HuH-7 (cell line): ENCODE measurements around the gene NPC1L1.

Source experiments
- DNase-seq: peaks from one replicate; pipeline ENCODE4 v3.0.0; 2011; ENCODE audit warnings: low spot score

NPC1L1 gene, protein sequence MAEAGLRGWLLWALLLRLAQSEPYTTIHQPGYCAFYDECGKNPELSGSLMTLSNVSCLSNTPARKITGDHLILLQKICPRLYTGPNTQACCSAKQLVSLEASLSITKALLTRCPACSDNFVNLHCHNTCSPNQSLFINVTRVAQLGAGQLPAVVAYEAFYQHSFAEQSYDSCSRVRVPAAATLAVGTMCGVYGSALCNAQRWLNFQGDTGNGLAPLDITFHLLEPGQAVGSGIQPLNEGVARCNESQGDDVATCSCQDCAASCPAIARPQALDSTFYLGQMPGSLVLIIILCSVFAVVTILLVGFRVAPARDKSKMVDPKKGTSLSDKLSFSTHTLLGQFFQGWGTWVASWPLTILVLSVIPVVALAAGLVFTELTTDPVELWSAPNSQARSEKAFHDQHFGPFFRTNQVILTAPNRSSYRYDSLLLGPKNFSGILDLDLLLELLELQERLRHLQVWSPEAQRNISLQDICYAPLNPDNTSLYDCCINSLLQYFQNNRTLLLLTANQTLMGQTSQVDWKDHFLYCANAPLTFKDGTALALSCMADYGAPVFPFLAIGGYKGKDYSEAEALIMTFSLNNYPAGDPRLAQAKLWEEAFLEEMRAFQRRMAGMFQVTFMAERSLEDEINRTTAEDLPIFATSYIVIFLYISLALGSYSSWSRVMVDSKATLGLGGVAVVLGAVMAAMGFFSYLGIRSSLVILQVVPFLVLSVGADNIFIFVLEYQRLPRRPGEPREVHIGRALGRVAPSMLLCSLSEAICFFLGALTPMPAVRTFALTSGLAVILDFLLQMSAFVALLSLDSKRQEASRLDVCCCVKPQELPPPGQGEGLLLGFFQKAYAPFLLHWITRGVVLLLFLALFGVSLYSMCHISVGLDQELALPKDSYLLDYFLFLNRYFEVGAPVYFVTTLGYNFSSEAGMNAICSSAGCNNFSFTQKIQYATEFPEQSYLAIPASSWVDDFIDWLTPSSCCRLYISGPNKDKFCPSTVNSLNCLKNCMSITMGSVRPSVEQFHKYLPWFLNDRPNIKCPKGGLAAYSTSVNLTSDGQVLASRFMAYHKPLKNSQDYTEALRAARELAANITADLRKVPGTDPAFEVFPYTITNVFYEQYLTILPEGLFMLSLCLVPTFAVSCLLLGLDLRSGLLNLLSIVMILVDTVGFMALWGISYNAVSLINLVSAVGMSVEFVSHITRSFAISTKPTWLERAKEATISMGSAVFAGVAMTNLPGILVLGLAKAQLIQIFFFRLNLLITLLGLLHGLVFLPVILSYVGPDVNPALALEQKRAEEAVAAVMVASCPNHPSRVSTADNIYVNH (N-terminal part only)

DNA sequence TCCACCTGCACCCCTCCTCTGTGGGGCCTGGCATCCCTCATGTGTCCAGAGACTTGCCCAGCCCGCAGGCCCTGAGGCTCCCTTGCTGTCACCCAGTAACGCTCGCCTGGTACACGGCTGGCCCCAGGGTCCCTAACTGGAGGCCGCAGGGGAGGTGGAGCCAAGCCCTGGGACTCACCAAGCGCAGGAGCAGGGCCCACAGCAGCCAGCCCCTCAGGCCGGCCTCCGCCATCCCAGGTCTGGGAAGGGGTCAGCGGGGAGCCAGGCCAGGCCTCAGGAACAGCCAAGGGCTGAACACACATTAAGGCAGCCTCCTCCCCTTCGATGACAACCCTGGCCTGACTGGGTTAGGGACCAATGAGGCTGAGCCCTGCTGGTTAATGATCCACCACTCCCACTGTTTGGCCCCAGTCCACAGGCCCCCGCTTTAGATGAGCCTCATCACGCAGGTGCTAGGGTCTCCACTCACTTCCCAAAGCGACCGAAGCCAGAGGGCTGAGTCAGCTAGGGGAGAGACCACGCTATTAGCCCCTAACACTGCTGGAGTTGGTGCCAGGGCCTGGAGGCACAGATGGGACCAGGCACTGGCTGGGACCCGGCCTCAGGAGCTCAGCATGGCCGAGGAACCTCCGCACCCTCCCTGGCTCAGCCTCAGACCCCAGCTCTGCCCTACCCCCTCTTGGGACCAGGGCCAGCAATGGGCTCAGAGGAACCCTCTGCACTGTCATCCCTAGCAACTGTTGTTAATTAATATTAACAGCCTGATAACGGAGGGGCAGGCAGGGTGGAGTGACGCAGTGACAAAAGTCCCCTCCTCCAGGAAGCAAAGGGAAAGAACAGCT is at the start of gene NPC1L1:
NPC1L1 (minus strand) TSS at position 303 of the 842 bp plus-strand sequence; CDS start at position 232, 71 bp downstream.
- peak; percentile 96 for DNase-seq

DNA sequence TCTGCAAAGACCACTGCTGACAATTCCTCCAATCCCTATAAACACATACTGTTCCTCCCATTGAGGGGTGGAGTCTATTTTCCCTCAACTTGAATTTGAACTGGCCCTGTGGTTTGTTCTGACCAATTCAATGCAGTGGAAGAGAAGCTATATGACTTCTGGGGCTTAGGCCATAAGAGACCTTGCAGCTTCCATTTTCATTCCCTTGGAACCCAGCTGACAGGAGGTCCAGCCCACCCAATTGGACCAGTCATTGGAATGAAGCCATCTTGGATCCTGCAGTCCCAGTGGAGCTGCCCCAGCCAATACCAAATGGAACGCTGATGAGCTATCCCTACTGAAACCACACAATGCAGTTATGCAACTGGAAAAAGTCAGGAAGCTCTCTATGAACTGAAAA is 49.8 kb upstream of the NPC1L1 start:
- DNase-seq, result no peak

DNA sequence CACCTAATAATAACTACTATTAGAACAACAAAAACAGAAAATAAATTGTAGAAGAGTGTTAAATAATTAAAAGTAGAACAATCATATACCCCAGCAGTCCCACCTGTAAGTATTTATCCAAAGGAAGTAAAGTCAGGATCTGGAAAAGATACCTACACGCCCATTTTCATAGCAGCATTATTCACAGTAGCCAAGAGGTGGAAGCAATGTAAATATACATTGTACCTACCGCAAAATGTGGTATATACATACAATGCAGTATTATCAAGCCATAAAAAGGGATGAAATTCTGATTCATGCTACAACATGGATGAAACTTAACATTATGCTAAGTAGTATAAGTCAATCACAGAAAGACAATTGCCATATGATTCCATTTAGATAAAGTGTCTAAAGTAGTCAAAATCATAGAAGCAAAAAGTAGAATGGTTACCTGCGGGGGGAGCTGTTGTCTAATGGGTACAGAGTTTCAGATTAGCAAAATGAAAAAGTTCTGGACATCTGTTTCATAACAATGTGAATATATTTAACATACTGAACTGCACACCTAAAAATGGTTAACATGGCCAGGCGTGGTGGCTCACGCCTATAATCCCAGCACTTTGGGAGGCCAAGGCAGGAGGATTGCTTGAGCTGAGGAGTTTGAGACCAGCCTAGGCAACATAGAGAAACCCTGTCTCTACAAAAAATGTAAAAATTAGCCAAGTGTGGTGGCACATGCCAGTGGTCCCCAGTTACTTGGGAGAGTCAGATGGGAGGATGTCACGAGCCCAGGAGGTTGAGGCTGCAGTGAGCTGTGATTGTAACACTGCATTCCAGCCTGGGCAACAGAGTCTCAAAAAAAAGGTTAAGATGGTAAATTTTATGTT is 46.9 kb upstream of the NPC1L1 start:
- DNase-seq, result no peak

DNA sequence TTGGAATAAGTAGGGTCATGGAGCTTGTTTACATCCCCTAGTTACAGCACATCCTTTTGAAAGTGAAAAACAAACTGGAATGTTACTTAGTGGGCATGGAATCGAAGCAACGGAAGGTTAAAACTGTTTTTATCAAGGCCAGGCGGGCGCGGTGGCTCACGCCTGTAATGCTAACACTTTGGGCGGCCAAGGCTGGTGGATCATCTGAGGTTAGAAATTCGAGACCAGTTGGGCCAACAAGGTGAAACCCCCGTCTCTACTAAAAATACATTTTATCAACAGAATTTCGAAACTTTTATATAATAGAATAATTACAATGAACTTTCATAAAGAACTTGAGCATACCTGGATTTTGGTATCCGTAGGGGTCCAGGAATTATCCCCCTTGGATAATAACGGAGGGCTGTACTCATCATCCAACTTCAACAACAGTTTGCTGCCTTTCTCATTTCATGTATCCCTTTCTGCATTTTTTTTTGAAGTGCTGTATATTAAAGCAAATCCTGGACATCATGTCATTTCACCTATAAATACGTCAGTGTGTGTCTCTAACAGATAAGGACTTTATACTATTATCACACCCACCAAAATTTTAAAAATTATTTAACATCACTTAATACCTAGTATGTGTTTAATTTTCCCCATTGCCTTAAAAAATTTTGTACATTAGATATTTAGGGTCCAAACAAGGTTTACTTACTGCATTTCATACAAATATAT is 42.2 kb upstream of the NPC1L1 start:
- DNase-seq, result no peak

DNA sequence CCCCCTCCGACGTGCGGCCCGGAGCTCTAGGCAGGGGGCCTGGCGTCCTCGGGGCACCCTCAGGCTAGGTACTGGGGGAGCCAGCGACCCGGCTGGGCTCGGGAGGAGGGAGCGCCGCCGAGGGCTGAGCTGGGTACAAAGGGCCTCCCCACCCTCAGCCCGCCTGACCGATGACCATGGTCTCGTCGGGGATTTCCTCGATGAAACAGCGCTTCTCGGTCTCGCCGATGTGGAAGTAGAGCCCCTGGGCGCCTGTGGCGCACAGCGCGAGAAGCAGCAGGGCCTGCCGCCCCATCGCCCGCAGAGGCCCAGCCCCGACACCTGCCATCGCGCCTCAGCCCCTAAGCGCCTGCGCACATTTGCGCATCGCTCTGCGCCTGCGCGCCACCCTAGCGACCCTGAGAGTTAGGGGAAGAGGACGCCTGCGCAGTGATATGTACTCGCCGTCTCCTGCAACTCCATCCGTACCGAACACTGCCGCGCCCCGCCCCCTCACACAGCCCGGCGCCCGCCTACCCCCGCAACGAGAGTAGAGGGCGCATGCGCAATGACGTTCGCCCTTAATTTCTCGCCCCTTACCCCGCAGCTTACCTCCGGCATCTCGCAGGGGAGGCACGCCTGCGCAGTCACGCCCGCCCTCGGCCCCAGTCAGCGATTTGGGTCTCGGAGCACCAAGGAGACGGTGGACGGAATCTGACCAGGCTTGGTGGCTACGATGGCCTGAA is 40.9 kb upstream of the NPC1L1 start, which contains the start of gene TMED4:
TMED4 (minus strand) TSS at position 353 of the 725 bp plus-strand sequence; CDS start at position 328, 25 bp downstream.
- DNase-seq, result peak; percentile 98

DNA sequence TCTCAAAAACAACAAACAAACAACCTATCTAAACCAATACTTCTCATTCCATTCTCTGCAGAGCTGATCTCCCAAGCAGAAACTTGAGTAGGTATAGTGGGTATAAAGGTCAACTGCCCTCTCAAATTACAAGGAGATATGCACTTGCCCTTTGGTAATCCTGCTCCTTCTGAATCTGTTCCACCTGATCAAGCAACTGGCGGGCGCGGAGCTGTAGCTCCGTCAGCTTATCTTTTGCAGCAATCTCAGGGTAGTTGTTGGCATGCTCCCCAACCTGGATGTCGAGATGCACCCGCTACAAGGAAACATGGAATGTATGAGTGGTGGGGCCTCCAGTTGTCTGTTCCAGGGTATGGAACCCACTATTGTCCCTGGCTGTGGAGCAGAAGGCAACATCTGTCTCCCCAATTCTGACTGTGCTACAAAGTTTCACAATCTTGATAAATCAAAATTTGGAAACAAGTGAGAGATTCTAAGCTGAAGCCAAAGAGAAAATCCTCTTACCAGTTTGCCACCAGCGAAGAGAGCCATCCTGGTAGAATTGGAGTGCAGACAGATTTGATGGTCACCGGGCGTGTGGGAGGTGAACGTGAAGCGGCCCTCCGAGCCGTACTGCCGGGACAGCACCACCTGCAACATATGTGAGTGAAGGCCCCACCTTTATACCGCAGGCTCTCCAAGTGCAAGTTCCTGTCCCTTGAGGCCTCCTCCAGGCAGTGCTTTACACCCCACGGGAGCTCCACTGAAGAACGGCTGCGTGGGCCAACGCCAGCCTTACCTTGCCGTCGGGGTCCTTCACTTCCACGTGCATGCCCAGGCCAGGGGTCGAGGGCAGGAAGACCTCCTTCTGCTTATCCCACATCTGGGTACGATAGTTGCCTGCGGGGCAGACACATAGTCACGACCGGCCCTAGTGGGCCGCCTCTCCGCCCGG is 40.1 kb upstream of the NPC1L1 start:
- no peak for DNase-seq

DNA sequence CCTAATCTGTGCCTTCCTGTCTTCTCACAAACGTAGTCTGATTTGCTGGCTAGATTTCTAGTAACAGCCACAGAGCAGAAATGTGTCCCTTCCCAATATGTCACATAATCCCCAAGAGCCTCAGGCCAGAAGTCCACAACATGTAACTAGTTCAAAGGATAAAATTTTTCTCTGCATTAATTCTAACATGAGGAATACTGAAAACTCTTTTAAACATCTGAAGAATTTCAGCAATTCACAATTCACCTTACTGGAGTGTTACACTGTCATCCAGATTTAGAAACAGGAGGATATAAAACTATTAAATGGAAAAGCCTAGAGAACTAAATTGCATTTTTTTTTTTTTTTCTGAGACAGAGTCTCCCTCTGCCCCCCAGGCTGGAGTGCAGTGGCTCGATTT is 35.1 kb upstream of the NPC1L1 start:
- DNase-seq, result no peak

DNA sequence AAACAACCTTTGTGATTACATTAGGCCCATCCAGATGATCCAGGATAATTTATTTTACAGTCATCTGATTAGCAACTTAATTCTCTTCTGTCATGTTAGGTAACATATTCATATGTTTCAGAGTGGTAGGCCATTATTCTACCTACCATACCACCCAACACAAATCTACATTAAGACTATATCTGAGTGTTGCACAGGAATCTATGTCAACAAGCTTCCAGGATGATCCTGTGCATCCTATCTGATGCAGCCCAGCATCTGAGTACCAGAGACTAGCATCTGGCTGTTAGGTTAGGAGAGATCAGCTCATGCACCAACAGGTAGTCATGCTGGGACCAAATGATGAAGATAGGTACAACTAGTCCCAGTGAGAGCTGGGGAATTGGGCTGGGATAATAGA is 33.9 kb upstream of the NPC1L1 start:
- DNase-seq, result no peak

DNA sequence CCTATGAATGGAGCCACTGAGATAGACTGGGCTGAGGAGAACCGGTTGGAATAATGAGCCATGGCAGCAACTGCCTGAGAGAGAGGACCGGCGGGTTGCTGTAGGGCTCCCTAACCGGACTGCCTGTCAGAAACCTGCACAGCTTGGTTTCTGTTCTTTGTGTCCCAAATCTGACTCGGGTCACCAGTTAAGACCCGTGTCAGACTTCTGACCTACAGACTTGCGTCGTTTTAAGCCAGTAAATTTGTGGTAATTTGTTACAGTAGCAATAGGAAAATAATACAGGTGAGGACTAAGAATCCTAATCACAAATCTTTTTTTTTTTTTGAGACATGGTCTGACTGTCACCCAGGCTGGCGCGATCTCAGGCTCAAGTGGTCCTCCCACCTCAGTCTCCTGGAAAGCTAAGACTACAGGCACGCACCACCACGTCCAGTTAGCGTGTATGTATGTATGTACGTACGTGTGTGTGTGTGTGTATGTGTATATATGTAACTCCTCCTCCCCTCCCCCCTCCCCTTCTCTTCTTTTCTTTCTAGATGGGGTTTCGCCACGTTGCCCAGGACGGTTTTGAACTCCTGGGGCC is 33.2 kb upstream of the NPC1L1 start:
- DNase-seq, result no peak

DNA sequence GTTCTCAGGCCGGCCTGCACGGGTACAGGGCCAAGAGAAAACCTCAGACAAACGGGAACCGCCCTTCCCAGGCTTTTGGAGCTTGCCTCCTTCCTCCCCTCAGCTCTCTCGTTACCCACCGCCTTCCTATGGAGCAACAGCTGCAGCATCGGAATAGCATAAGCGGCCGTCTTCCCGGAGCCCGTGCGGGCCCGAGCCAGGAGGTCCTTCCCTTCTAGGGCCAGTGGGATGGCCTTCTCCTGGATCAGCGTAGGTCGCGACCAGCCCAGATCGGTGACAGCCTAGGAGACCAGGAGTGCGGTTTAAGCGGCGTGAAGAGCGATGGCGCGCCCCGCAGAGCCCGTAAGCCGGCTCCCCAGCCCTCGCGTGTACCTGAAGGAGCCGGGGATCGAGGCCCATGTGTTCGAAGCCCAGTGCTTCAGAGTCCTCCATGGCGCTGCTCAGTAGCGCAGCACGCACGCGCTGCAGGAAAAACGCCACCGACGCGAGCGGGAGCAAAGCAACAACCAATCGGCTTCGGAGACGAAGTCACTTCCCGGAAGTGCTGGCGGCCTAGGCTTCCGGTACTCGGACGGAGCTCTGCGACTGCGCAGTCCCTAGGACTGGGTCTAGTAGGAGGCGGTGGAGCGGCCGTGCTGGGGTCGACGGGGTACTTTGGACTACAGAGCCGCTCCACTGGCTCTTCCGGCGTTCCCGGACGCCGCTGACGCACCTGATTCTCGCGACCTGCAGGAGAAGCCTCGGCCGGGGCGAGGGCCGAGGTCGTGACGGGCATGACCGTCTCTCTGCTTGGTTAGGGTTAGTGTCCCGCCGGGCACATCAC is 32.5 kb upstream of the NPC1L1 start, which contains the start of gene DDX56:
DDX56 (minus strand) TSS at position 445 of the 823 bp plus-strand sequence; CDS start at position 432, 13 bp downstream.
- peak; percentile 96 for DNase-seq

DNA sequence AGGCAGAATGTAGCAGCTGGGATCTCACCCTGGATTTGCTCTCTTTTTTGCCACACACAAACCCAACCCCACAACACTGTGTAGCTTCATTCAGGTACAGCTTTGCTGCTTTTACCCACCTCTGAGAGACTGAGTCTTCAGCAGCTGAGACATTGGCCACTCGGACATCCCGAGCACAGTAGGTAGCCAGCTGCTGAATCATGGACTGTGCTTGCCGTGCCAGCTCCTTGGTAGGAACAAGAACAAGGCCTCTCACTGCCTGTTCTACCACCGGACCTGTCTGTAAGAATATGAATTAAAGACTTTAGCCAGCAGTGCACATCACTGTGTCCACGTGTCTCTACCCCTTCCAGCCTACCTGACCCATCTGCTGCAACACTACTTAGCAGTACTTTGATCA is 31.6 kb upstream of the NPC1L1 start:
- no peak for DNase-seq

DNA sequence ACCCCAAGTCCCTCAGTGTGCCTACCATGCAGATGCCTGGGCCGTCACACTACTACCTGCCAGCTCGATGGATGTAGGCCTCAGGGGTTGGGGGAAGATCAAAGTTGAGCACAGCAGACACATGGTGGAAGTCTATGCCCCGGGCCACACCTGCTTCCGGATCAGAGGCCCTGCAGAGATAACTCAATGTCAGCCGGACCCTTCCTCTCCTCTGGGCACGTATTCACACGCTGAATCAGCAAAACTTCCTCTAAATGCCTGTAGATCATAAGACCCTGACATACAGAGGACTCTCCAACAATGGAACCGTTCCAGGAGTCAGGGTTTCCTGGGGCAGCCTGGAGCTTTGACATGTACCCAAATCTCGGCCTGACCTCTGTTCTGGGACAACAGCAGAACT is 28.8 kb upstream of the NPC1L1 start:
- DNase-seq, result no peak

DNA sequence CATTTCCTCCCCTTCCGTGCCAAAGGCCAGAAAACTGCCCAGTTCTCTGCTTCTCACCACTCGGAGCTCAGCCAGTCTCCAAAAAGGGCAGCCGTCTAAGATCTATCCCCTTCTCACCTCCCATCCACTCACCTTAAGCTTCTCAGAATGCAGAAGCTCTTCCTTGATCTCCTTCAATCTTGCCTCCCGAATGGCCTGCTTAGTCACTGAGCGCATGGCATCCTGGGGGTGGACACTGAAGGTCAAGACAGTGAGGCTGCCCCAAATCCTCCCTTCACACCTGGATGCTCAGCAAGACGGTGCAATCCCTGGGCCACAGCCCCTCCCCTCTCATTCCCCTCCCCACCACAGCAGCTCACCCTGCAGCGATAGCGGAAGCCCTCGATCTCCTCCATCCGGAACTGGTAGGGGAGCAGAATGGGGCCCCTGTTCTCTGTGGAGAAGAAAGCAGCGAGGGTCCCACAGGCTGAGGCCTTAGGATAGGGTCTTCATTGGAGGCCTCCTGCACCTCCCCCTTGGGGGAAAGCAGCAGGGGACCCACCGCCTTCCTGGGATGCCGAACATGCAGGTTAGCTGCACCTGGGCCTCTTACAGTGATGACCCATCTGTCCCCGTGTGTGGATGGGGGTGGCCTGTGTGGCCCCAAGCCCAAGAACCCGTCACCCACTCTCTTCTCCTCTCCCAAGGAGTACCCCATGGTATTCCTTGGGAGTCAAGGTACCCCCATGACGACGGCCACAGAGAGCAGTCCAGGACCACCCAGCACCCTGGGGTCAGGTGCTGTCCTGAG is 27.8 kb upstream of the NPC1L1 start:
- no peak for DNase-seq

DNA sequence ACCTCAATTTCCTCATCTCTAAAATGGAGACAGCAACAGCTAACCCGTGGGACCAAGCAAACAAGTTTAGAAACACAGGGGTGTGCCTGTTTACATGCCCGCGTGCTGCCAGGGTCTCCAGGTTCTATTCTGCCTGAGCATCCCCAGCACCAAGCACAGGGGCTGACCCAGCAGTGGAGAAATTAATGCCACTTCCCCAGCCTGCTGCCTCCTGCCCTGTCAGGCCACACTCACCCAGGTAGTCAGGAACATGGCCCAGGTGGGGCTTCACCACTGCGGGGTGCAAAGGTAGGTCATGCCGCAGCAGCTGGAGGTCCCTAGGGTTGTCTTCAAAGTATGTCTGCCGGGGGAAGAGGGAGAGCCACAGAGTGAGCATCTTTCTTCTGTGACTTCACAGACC is 26.8 kb upstream of the NPC1L1 start:
- no peak for DNase-seq

DNA sequence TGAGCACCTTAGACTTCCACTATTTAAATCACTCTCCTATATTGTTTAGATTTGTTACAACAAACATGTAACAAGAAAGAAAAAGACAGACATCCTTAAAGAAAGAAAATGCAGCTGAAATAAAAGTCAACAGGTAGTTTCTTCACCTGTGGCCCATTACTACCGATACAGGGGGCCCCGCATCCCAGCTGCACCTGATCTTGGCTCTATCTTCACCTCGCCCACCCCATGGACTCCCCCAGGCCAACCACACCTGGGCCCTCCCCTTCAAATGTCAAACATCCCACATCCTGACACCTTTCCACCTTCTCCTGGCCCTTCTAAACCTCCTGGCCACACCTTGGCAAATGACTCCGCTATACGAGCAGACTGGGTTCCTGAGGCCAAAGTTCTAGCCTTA is 25.6 kb upstream of the NPC1L1 start:
- DNase-seq, result no peak
